ENCODE measurements around the gene GPRC5D.

The GPRC5D gene

GRCh38 chr12:12952036-12952435, at the start of gene GPRC5D:
Gene GPRC5D (minus strand): TSS chr12:12952170. CDS start chr12:12950384, 1,786 bp downstream.
- DNase-seq (ENCODE audit: low read depth in 2 of 2): no peak

GRCh38 chr12:13001775-13002040, 49.7 kb upstream of the GPRC5D start:
- no peak for DNase-seq (ENCODE audit: low read depth in 2 of 2)

GRCh38 chr12:13000925-13001774, 49.2 kb upstream of the GPRC5D start:
- no peak for DNase-seq (ENCODE audit: low read depth in 2 of 2)

GRCh38 chr12:13000616-13000924, 48.6 kb upstream of the GPRC5D start:
- no peak for DNase-seq (ENCODE audit: low read depth in 2 of 2)

- peak; percentile 68 to 72 for DNase-seq (ENCODE audit: low read depth in 2 of 2)
Observed at GRCh38 chr12:12999959-13000615, 48.1 kb upstream of the GPRC5D start, which contains the start of gene HEBP1. Gene HEBP1 (minus strand): TSS chr12:13000265. CDS start chr12:13000114, 151 bp downstream.

GRCh38 chr12:12999271-12999958, 47.4 kb upstream of the GPRC5D start:
- DNase-seq (ENCODE audit: low read depth in 2 of 2): no peak

GRCh38 chr12:12998248-12998647, 46.3 kb upstream of the GPRC5D start:
- DNase-seq (ENCODE audit: low read depth in 2 of 2): no peak

- DNase-seq (ENCODE audit: low read depth in 2 of 2): no peak
Observed at GRCh38 chr12:12997734-12998133, 45.8 kb upstream of the GPRC5D start.

GRCh38 chr12:12997156-12997555, 45.2 kb upstream of the GPRC5D start:
- no peak for DNase-seq (ENCODE audit: low read depth in 2 of 2)

- DNase-seq (ENCODE audit: low read depth in 2 of 2): no peak
Observed at GRCh38 chr12:12996209-12996608, 44.2 kb upstream of the GPRC5D start.

- DNase-seq (ENCODE audit: low read depth in 2 of 2): no peak
Observed at GRCh38 chr12:12995088-12995487, 43.1 kb upstream of the GPRC5D start.

- no peak for DNase-seq (ENCODE audit: low read depth in 2 of 2)
Observed at GRCh38 chr12:12993367-12993766, 41.4 kb upstream of the GPRC5D start.

GRCh38 chr12:12992418-12993130, 40.6 kb upstream of the GPRC5D start:
- peak; percentile 61 to 64 for DNase-seq (ENCODE audit: low read depth in 2 of 2)

GRCh38 chr12:12990700-12991468, 38.9 kb upstream of the GPRC5D start:
- DNase-seq (ENCODE audit: low read depth in 2 of 2): no peak

- DNase-seq (ENCODE audit: low read depth in 2 of 2): no peak
Observed at GRCh38 chr12:12987421-12987820, 35.5 kb upstream of the GPRC5D start.

- no peak for DNase-seq (ENCODE audit: low read depth in 2 of 2)
Observed at GRCh38 chr12:12986775-12987331, 34.9 kb upstream of the GPRC5D start.

- DNase-seq (ENCODE audit: low read depth in 2 of 2): no peak
Observed at GRCh38 chr12:12985817-12986408, 33.9 kb upstream of the GPRC5D start.

GRCh38 chr12:12984149-12984548, 32.2 kb upstream of the GPRC5D start:
- no peak for DNase-seq (ENCODE audit: low read depth in 2 of 2)

GRCh38 chr12:12983420-12984035, 31.6 kb upstream of the GPRC5D start:
- DNase-seq (ENCODE audit: low read depth in 2 of 2): no peak

- DNase-seq (ENCODE audit: low read depth in 2 of 2): no peak
Observed at GRCh38 chr12:12982331-12982730, 30.4 kb upstream of the GPRC5D start.

Measured in fibroblast of skin of left biceps (primary cell).